ENCODE measurements around the gene TPGS2. TPM values are rescaled to one million over a fixed set of nuclear protein-coding genes. Genes with fewer than 3 reads are reported as not detected.

Gene TPGS2
- total RNA-seq, 3 donors from 2014 or later = 27.6 to 42.0 (median 36.7) TPM

DNA sequence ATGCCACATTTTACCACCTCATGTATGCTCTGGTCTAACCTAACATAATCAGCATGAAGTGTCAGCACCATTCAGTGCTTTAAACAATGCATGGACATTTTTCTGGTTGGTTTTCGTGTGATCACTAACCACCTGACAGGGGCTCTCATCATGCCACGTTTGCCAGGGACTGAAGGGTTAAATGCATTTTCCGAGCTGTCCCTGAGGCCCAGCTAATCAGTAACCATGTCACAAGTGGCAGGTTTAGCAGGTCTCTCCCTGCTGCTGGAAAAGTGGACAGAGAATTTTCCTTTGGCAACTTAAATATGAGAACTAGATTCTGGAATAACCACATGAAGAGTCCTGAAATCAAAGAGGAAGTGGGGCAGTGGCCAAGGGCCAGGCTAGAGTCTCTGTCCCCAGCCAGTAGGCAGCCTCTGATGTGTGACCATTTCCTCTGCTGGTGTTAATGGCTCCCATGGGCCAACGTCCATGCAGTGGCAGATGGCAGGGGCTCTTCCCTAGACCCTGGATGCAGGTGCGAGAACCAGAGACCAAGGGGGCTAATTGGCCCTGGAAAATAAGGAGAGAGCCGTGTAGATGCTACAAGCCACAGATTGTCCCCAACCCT is 69.5 kb downstream of the TPGS2 start:
- no peaks in the 10 kb centered on the region for H3K9me3 ChIP-seq
- intact Hi-C loops (cut with DNase I, micrococcal nuclease) = loop anchor here (5.0 kb wide), 1 partner anchor 72 kb away; no protein-coding TSS in a partner anchor
- ATAC-seq = peak; percentile 10
- DNase-seq = no peak
- no peaks in the 10 kb centered on the region for H3K36me3 ChIP-seq (ENCODE audit: low read depth)
- H3K4me1 ChIP-seq (ENCODE audit: low read depth) = no peaks in the 10 kb centered on the region
- H3K4me3 ChIP-seq = no peak overlapping the region
- no peak for TF ChIP-seq CTCF (IDR thresholded peaks at IDR 0.05)

DNA sequence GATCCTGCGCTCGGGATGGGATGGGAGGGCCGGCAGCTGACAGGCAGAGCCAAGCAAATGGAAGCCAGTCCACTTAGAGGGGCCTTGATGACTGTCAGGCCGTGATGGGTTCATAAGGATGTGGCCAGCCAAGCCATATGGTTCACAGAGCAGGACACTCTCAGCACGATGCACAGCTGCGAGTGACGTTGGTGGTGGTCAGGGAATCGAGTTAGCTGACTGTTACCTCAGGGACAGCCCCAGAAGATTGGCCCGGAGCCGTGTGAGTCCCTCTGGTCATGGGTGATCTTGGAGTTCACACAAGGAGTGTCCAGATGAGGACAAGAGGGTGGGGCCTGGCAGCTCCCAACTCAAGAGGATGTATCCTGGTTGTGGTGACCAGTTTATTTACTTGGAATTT is 70.2 kb downstream of the TPGS2 start:
- intact Hi-C loops (cut with DNase I, micrococcal nuclease) = loop anchor here (5.0 kb wide), 1 partner anchor 71 kb away; no protein-coding TSS in a partner anchor
- no peak overlapping the region for H3K4me3 ChIP-seq
- no peak for ATAC-seq
- no peaks in the 10 kb centered on the region for H3K9me3 ChIP-seq
- no peaks in the 10 kb centered on the region for H3K4me1 ChIP-seq (ENCODE audit: low read depth)
- no peak for DNase-seq
- H3K36me3 ChIP-seq (ENCODE audit: low read depth) = no peaks in the 10 kb centered on the region
- TF ChIP-seq CTCF (IDR thresholded peaks at IDR 0.05) = no peak

DNA sequence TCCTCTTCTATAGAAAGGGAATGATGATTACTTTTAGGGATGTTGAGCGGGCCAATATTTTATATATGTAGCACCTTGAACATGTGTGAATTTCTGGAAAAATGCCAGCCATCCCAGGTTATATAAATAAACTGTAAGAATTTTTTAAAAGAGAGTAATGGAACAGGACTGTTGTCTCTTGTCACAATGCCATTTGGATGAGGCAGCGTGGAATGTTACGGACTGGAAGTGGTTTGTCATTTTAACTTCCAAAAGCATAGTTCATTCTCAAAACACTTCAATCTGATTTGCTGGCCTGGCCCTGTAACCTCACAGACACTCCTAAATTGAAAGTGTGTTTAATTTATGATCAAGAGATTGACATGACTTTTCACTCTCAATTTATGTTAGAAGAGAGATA is 70.8 kb downstream of the TPGS2 start:
- no peak for TF ChIP-seq CTCF (IDR thresholded peaks at IDR 0.05)
- no peaks in the 10 kb centered on the region for H3K36me3 ChIP-seq (ENCODE audit: low read depth)
- H3K4me3 ChIP-seq = no peak overlapping the region
- intact Hi-C loops (cut with DNase I, micrococcal nuclease) = loop anchor here (5.0 kb wide), 1 partner anchor 71 kb away; no protein-coding TSS in a partner anchor
- H3K9me3 ChIP-seq = no peaks in the 10 kb centered on the region
- no peak for DNase-seq
- H3K4me1 ChIP-seq (ENCODE audit: low read depth) = no peaks in the 10 kb centered on the region
- no peak for ATAC-seq

DNA sequence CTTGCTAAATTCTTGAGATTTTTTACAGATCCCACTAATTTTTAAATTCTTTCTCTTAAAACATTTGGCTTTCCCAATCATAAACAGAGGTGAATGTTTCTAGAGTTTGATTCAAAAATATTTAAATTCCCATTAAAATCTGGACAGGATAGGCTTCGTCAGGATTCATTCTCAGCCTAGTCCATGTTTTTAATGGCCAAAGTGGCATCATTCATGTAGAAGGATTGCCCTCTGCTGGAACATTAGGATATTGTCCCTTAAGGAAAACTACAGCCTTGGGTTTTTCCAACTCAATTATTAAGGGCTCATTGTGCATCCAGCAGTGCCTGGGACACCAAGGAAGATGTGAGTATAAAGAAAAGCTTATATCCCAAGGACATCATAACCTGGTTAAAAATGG is 71.7 kb downstream of the TPGS2 start:
- TF ChIP-seq CTCF (IDR thresholded peaks at IDR 0.05) = peak; percentile 7
- ATAC-seq (peak; percentile 77), DNase-seq (peak in 1 of 3 donors; percentile 35)
- intact Hi-C loops (cut with DNase I, micrococcal nuclease) = loop anchor here (5.0 kb wide), 1 partner anchor 70 kb away; no protein-coding TSS in a partner anchor
- H3K36me3 ChIP-seq (ENCODE audit: low read depth) = no peaks in the 10 kb centered on the region
- no peak overlapping the region for H3K4me3 ChIP-seq
- H3K4me1 ChIP-seq (ENCODE audit: low read depth) = no peaks in the 10 kb centered on the region
- H3K9me3 ChIP-seq = no peaks in the 10 kb centered on the region

DNA sequence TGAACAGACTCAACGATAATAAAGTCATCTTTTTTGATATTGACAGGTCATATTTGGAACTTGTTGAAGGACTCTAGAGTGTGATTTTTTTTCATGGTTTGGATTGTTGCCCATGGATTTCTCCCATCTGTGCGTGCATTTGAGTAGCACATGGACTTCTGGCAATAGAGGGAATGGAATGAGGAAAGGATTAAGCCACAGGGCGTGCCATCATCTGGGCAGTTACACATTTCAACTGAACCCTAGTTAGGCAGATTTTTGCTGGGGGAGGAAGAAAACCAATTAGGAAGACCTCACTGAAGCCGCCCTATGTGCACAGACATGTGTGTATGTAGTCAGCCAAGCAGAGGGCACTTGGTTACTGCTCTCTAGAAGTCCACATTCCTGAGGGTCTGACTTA is 72.6 kb downstream of the TPGS2 start:
- H3K9me3 ChIP-seq = no peaks in the 10 kb centered on the region
- ATAC-seq = peak; percentile 51
- H3K36me3 ChIP-seq (ENCODE audit: low read depth) = no peaks in the 10 kb centered on the region
- H3K4me3 ChIP-seq = no peak overlapping the region
- no peak for TF ChIP-seq CTCF (IDR thresholded peaks at IDR 0.05)
- no peak for DNase-seq
- intact Hi-C loops (cut with DNase I, micrococcal nuclease) = loop anchor here (5.0 kb wide), 1 partner anchor 69 kb away; no protein-coding TSS in a partner anchor
- H3K4me1 ChIP-seq (ENCODE audit: low read depth) = no peaks in the 10 kb centered on the region

Data from mucosa of descending colon (tissue), 3 donors.